NK-92 (cell line): ENCODE results near the gene CCDC116.
"Not testable (repeated sequence)": the region's sequence is repeated elsewhere in the genome, so short reads cannot be mapped to it uniquely, and the experiment has no call there.

Experiments used
- DNase-seq: peaks from one replicate; lab custom pipeline; 2025; ENCODE audit not compliant: unreplicated experiment; lab: John Stamatoyannopoulos, UW

The CCDC116 gene

GRCh38 chr22:21632237-21632895 is at the start of gene CCDC116:
CCDC116 (plus strand) TSS chr22:21632760; CDS start chr22:21633182, 422 bp downstream.
- no peak for DNase-seq

GRCh38 chr22:21582801-21583740 is 49.5 kb upstream of the CCDC116 start:
- no peak for DNase-seq

- no peak for DNase-seq
Measured at GRCh38 chr22:21585389-21585788, 47.2 kb upstream of the CCDC116 start.

GRCh38 chr22:21587803-21588611 is 44.6 kb upstream of the CCDC116 start:
- DNase-seq = no peak

- DNase-seq = no peak
Measured at GRCh38 chr22:21589396-21589795, 43.2 kb upstream of the CCDC116 start.

GRCh38 chr22:21590809-21591641 is 41.5 kb upstream of the CCDC116 start:
- DNase-seq = no peak

- DNase-seq = no peak
Measured at GRCh38 chr22:21591695-21592094, 40.9 kb upstream of the CCDC116 start.

GRCh38 chr22:21592422-21592821 is 40.1 kb upstream of the CCDC116 start:
- no peak for DNase-seq

GRCh38 chr22:21593406-21594232 is 38.9 kb upstream of the CCDC116 start:
- no peak for DNase-seq

- DNase-seq = no peak
Measured at GRCh38 chr22:21594865-21595452, 37.6 kb upstream of the CCDC116 start.

GRCh38 chr22:21596356-21597135 is 36.0 kb upstream of the CCDC116 start:
- DNase-seq = not testable (repeated sequence)

GRCh38 chr22:21598302-21598701 is 34.3 kb upstream of the CCDC116 start:
- no peak for DNase-seq

GRCh38 chr22:21599053-21599893 is 33.3 kb upstream of the CCDC116 start:
- no peak for DNase-seq

- no peak for DNase-seq
Measured at GRCh38 chr22:21602579-21602978, 30.0 kb upstream of the CCDC116 start.

- DNase-seq = no peak
Measured at GRCh38 chr22:21603973-21604372, 28.6 kb upstream of the CCDC116 start.

GRCh38 chr22:21605887-21606564 is 26.5 kb upstream of the CCDC116 start:
- DNase-seq = no peak

- DNase-seq = no peak
Measured at GRCh38 chr22:21606775-21607174, 25.8 kb upstream of the CCDC116 start.
